CD4-positive, alpha-beta T cell treated with Interleukin-4 for 1 hour (primary cell): Measurements from ENCODE around the gene TRIM8.

ENCODE experiments used
- DNase-seq, 2 donors: peaks; one replicate each; pipeline ENCODE4 v3.0.0-alpha.2; 2020 to 2022

The TRIM8 gene

DNA sequence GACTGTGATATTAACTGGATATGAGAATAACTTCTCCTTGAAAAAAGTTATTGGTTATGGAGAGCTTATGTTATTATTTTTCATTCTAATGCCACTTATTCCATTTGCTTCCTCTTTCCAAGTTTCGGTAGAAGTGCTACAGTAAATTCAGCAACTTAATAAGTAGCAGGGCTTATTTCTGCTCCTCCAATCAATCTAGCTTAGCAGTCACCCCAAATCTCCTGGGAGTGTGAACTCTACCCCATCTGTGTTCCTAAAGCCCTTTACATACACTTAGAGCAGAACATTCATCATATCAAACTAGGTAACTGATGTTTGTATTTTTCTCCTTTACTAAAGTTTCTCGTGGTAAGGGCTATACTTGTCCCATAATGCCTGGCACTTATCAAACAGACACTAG is 61.3 kb downstream of the TRIM8 start:
- no peak for DNase-seq
